Measurements from ENCODE around the gene GRIN1. TPM values are rescaled to one million over a fixed set of nuclear protein-coding genes. Genes with fewer than 3 reads are reported as not detected.
A peak's percentile ranks its signal among the peaks of the same experiment; 100 is the strongest.

GRIN1 gene
- polyA plus RNA-seq, 1 donor: not detected

GRCh38 chr9:137164370-137165249, 25.7 kb downstream of the GRIN1 start:
- DNase-seq: no peak

DNA sequence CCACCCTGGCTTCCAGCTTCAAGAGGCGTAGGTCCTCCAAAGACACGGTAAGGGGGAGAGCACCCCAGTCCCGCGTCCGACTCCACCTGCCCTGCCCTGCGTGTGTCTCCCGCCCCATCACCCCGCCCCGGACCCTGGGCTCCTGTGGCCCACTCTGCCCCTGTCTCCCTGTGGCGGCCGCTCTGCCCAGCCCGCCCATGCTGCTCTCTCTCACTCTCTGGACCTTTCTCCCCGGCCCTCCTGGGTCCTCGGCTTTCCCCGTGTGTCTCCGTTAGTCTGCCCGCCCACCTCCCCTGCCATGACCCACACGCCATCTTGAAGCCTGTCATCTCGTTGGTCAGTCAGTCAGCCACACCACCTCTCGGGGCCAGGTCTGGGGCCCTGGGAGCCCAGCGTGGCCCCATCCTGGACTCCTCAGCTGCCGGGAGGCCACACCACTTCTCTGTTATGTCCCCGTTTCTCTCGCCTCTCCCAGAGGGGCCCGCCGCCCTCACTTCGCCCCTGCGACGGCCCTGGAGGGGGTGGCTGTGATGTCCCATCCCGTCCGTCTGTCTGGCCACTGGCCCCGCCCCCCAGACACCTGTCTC, 26.4 kb downstream of the GRIN1 start:
- no peak for DNase-seq

DNA sequence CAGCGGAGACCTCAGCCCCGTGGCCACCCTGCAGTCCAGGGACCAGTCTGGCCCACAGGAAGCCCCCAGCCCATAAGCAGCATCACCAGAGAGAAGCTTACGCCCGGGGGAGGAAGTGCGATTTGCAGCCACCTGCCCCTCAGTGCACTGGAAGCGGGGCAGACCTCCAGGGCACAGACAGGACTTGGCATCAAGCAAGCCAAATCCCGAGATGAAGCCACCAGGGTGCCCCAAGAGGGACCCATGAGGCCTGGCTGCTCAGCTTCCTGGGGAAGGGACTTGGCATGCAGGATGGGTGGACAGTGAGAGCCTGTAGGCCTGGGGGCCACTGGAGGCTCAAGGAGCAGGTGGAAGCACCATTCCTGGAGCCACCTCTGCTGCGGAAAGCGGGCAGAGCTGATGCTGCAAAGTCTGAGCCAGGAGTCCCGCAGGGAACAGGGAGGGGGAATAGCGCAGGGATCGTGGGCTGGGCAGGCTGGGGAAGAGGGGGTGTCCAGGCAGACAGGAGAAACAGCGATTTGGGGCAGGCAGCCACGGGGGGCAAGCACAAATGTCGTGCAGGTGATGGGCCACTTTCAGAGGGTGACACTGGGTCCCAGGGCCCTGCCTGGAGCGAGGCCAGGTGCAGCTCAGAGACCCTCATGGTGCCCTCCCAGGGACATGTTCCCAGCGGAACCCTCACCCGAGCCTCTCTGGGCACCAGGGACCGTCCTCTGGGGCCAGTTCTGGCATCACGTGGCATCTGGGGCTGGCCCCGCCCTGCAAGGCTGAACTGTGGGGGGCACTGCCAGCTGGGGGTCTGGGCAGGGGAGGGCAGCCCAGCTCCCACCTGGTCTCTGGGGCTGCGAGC, 27.7 kb downstream of the GRIN1 start:
- DNase-seq: no peak

DNA sequence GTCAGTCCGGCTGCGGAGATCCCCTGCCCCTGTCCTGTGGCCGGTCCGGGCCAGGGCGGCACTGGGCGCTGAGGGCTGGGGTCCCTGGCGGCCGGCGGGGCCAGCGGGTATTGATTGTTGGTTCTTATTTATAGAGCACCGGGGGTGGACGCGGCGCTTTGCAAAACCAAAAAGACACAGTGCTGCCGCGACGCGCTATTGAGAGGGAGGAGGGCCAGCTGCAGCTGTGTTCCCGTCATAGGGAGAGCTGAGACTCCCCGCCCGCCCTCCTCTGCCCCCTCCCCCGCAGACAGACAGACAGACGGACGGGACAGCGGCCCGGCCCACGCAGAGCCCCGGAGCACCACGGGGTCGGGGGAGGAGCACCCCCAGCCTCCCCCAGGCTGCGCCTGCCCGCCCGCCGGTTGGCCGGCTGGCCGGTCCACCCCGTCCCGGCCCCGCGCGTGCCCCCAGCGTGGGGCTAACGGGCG, 28.4 kb downstream of the GRIN1 start:
- no peak for DNase-seq

- no peak for DNase-seq
Measured at GRCh38 chr9:137167747-137168572, 29.0 kb downstream of the GRIN1 start.

- DNase-seq: no peak
Measured at GRCh38 chr9:137168573-137168903, 29.6 kb downstream of the GRIN1 start.

- peak; percentile 35 for DNase-seq
Measured at GRCh38 chr9:137168904-137169856, 30.2 kb downstream of the GRIN1 start.

DNA sequence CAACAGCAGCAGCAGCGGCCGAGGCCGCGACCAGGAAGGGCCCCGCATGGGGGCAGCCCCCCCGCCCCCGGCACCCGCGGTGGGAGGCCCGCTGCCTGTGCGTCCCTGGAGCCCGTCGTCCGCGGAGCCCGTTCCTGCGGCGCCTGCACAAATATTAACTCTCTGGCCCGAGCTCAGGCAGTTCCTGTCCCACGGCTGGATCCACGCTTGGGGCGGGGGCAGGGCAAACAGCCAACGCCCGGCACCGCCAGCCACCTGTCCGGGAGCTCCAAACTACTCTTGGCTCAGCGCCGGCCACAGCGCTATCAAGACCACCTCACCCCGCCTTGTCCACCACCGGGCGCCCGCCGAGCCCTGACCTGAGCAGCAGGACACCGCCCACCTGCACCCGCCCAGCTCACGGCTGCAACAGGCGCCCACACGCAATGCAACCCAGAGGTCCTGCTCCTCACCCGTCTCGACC, 31.0 kb downstream of the GRIN1 start, which contains the start of gene LRRC26:
LRRC26 (minus strand) TSS at position 156 of the 463 bp plus-strand sequence; CDS start at position 48, 108 bp downstream.
- DNase-seq: no peak

- no peak for DNase-seq
Measured at GRCh38 chr9:137170486-137171148, 31.7 kb downstream of the GRIN1 start.

DNA sequence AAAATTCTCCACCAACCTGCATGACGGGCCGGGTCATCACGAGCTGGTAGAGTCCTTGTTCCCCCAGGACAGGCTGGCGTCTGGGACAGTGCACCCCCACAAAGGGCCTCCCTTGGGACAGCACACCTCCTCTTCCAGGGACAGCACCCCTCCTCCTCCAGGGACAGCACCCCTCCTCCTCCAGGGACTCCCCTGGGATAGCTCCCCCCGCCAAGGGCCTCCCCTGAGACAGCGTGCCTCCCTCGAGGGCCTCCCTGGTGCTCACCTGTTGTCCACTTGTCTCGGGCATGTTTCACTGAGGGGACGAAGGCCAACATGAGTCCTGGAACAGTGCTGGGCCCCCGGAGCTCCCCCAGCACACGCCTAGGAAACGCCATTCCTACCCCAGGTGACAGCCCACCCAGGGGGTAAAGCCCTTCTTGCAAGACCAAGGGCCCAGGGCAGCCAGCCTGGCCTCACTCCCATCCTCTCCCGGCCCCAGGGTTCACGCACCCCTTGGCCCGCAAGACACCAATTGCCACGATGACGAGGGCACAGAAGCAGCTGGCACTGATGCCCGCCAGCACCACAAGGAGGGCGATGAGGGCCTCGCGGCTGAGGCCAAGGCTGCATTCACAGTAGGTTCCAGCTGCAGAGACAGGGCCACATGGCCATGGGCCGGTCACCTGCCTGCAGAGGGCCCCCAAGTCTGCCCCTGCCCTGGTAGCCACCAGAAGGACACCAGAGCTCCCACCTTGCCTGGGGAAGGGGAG, 32.4 kb downstream of the GRIN1 start:
- no peak for DNase-seq

DNA sequence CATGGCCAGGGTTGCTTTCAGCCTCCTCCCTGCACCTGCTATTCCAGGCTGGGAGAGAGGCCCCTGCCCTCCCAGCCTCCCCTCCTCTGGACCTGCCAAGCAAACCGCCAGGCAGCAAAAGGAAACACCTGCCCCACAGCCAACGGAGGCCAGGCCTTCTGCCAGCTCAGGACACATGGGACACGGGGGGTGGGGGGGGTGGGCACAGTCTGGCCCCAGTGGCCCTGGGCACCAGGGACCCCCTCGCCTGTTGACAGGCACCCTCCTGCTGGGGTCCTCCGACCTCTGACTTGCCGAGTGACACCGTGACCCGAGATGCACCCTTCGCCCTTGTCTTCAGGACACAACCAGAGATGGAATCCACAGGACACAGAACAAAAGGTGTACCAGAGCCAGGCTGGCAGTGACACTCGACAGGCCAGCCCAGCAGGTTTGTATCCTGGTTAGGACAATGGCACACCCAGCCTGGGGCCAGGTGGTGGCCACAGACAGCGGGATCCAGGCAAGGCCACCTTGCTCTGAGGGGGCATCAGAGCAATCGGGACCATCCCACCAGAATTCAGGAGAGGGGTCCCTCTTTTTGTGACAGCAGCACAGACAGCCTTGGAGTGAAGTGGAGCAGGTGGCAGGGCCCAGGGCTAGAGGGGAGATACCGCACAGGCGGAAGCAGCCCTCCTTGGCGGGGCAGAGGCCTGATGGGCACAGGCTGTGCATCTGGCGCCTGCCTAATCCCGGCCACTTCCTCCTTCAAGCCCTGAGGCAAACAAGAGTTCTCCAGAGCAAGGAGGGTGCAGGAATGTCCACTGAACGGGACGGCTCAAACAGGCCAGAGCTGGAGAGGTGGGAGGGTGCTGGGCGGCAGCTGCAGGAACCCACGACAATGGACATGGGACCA, 34.2 kb downstream of the GRIN1 start:
- DNase-seq: no peak

DNA sequence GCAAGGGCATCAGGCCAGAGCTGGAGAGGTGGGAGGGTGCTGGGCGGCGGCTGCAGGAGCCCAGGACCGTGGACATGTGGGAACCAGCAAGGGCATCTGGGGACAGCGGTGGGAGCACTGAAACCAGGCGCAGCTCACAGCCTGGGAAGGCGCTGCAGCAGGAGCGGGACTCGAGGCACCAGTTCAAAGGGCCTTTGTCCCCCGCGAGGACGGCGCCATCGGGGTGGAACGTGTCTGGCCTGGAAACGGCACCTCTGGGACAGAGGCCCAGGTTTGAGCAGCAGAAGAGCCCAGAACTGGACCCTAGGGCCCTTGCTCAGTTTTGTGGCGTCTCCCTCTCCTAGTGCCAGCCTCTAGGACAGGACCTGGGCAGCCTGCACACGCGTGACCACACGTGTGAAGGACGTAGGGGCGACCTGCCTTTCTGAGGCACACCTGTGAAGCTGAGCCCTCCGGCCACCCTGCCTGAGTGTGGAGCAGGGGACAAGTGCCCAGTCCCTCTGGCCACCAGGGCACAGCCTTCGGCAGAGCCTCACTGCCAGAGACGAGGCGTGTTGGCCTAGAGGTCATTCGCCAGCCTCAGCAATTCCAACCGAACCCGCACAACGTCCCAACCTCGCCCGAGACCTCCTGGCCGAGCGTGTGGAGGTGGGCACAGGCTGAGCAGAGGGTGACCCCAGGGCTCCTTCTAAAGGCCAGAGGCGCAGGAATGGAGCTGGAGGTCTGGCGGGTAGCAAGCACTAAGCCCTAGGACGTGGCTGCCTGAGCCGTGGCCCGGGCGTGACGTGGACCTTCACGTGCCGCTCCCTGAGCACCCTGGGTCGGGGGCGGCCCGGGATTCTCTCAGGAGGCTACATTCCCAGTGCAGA, 35.1 kb downstream of the GRIN1 start:
- no peak for DNase-seq

DNA sequence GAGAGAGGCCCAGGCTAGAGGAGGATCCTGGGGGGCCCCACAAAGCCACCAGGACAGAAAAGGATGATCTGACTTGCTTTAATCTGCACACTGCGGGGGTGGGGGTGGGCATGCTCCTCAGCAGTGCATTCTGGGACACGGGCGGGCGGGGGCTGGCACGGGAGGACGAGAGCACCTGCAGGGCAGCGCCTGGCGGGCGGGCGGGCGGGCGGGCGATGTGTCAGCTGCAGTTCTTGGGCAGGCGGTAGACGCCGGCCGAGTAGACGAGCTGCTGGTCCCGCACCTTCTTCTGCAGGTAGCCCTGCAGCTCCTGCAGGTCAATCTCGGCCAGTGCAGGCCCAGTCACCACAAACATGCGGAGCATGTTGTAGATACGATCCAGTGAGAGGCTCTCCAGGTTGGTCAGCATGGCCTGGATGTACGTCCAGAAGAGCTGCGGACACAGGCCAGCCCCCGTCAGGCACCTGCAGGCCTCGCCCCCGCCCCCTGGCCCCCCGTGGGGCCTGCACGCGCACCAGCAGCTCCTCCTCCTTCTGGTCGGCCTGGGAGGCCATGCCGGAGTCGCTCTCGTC, 35.9 kb downstream of the GRIN1 start:
- no peak for DNase-seq

GRCh38 chr9:137175345-137175961, 36.5 kb downstream of the GRIN1 start:
- no peak for DNase-seq

GRCh38 chr9:137176302-137177182, 37.6 kb downstream of the GRIN1 start:
- DNase-seq: no peak
